Hematopoietic multipotent progenitor cell treated with erythropoietin and hydrocortisone succinate and interleukin-3 and kit ligand, for 15 days (in vitro differentiated cells): Measurements from ENCODE around the gene SH3PXD2A.
"Not testable (repeated sequence)": the region's sequence is repeated elsewhere in the genome, so short reads cannot be mapped to it uniquely, and the experiment has no call there.

ENCODE experiments used
- DNase-seq: peaks from one replicate; pipeline ENCODE4 v3.0.0-alpha.2; 2015; ENCODE audit warnings: low spot score

Gene SH3PXD2A

GRCh38 chr10:103849880-103850571 lies 5.3 kb downstream of the SH3PXD2A start:
- DNase-seq, result no peak

DNA sequence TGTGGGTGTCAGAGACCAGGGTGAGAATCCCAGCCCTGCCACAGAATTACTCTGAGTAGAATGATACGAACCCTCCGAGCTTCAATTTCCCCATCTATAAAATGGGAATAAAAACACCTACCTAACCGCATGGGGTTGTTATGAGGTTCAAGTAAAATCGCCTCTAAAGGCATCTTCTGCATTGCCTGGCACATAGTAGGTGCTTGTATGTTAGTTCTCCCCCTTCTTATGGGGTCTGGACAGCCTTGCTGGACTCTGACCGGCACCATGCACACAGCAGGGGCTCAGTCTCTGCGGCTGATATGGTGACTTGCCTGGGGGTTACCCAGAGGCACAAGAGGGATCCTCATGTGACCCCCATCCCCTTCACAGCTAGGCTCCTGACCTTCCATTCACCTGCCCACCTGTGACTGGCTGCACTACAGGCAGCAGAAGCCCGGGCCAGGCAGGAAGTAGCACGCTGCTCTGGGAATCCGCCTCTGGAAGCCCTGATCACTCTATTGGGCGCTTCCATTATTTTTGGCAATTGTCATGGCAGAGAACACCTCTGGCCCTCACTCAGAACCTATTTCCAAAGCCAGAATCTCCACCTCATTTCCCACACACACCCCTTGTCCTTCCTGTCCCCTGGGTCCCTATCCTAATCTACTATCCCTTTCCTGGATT lies 6.0 kb downstream of the SH3PXD2A start:
- no peak for DNase-seq

- DNase-seq, result no peak
Observed at GRCh38 chr10:103847909-103848468, 7.4 kb downstream of the SH3PXD2A start.

GRCh38 chr10:103847346-103847745 lies 8.0 kb downstream of the SH3PXD2A start:
- DNase-seq, result no peak

GRCh38 chr10:103845972-103846371 lies 9.4 kb downstream of the SH3PXD2A start:
- no peak for DNase-seq

DNA sequence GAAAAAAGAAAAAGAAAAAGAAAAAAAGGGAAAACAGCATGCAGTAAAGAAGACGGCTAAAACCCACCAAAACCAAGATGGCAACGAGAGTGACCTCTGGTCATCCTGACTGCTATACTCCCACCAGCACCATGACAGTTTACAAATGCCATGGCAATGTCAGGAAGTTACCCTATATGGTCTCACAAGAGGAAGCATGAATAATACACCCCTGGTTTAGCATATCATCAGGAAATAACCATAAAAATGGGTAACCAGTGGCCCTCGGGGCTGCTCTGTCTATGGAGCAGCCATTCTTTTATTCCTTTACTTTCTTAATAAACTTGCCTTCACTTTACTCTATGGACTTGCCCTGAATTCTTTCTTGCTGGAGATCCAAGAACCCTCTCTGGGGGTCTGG lies 10.0 kb downstream of the SH3PXD2A start:
- DNase-seq, result not testable (repeated sequence)

DNA sequence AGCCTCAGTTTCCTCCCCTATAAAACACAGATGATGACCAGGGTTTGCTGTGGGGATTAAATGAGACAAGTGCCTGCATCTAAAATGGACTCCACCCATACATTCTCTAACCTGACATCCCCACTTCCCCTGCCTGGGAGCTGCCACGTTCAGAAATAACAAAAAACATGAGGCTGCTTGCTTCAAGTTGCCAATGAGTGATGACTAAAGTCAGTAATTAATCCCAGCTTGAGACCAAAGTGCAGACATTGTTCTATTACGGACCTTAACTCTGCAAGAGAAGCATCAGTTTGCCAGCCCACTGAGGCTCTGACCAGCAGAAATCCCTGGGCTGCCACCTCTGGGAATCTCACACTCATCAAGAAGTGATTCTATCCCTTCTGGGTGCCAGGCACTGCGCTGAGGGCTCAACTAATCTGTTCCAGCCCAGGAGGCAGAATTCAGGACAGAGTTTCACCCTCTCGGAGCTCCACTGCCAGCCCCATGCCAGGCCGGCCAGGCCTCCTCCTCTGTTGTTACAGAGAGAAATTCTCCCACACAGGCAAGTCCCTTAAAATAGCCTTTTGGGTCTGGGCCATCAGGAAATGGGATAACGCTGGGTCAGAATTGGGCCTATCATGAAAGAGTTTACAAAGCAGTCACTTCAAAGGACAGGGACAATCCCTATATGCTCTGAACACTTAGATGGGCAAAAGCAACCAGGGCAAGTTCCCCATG lies 11.4 kb downstream of the SH3PXD2A start:
- DNase-seq, result no peak

- no peak for DNase-seq
Observed at GRCh38 chr10:103843045-103843444, 12.3 kb downstream of the SH3PXD2A start.

- DNase-seq, result no peak
Observed at GRCh38 chr10:103842605-103843004, 12.8 kb downstream of the SH3PXD2A start.

DNA sequence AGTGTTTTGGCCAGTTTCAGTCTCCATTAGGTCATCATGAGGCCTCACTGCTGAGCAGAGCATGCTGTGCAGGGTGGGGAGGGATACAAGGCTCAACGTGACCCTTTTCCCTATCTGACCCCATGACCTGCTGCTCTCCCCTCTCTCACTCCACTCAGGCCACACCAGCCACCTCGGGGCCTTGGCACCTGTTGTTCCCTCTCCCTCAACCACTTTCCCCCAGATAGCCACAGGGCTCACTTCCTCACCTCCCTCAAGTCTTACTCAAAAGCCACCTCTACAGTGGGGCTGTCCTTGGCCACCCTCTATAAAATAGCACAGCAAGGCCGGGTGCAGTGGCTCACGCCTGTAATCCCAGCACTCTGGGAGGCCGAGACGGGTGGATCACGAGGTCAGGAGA lies 13.9 kb downstream of the SH3PXD2A start:
- DNase-seq, result no peak

GRCh38 chr10:103840740-103841070 lies 14.7 kb downstream of the SH3PXD2A start:
- no peak for DNase-seq

- DNase-seq, result no peak
Observed at GRCh38 chr10:103839872-103840739, 15.3 kb downstream of the SH3PXD2A start.

DNA sequence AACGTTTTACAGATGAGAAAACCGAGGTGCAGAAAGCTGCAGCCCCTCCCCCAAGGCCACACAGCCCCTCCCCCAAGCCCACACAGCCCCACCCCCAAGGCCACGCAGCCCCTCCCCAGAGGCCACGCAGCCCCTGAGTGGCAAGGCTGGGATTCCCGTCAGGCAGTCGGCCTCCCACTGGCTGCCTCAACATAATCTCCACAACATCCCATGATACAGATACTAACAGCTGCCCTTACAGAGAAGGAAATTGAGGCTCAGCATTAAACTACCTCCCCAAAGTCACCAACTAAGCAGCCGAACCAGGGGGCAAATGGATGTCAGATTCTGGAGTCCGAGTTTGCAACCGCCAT lies 15.9 kb downstream of the SH3PXD2A start:
- no peak for DNase-seq

DNA sequence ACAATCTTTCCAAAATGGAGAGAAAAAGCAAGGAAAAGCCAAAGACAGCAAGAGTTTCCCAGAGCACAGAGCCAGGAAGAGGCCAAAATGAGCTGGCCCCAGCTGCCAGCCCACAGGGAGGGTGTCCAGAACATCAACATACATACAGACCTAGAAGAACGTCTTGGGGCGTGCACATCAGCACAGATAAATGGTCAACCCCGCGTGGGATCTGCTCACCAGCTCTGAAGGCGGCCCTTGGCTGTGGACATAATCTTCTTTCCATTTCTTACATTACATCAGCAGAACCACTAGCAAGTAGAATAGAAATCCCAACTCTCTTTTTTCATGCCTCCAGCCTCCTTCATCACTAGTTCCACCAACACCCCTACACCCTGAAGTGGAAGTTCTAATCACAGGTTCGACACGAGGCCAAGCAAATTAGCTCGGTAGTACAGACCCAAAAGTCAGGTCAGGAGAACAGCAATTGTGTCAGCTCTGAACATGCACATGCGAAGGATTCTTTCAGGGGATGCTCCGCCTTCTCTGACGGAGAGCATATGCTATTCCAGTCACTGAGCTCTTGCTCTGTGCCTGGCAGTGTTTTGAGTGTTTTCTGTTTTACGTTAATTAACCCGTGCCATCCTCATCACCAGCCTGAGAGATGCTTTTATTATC lies 16.4 kb downstream of the SH3PXD2A start:
- no peak for DNase-seq

DNA sequence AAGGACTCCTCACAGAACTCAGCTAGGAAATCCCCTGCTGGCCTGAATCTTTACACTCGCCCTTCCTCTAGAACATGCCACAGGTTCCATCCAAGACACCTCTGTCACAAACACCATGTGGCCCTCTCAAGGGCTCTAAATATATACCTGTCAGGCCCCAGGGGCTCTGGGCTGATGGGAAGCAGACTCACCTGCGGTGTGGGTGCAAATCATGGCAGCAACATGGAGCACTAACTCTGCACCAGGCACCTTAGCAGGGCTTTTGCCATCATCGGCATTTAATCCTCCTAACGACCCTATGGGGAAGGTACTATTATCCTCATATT lies 17.3 kb downstream of the SH3PXD2A start:
- no peak for DNase-seq

DNA sequence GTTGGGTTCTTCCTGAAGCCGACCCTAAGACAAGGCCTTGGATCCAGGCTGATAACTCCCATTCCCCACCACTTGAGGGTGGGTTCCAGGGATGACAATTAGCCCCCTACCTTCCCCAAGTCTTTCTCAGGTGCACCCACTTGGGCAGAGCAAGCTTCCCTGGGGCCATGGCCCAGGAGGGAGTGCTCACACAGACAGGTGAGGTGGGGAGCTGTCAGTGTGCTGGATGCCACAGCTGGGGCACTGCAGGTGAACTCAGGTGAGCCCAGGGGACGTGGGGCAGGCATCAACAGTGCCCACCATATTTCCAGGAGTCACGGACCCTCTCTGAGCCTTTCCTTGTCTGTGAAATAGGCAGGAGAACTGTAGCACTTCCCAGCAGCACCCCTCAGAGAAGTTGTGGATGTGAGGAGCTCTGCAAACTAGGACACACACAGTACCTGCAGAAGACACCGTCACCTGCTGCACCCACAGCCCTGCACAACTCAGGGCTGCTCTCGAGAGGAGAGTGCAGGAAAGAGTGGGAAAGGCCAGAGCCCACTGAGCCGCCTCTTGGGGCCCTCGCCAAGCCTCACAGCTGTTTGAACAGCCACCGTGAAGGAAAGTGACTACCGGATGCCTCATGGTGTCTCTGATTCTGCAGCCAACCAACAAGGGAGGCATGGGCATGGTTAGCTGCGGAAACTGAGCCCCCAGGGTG lies 17.9 kb downstream of the SH3PXD2A start:
- DNase-seq, result no peak

GRCh38 chr10:103836861-103837260 lies 18.5 kb downstream of the SH3PXD2A start:
- DNase-seq, result no peak

DNA sequence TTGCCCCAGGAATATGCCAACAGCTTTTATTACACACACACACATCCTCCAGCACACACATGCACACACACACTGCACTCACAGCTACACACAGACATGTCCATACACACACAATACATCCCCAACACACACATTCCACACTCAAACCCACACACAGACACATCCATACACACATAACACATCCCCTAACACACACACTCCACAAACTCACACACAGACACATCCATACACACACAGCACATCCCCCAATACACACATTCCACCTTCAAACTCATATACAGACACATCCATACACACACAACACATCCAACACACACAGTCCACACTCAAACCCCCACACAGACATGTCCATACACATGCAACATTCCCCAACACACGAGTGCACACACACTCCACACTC lies 19.1 kb downstream of the SH3PXD2A start:
- no peak for DNase-seq

- no peak for DNase-seq
Observed at GRCh38 chr10:103835096-103836050, 20.0 kb downstream of the SH3PXD2A start.
